Nephron (organoid): ENCODE measurements around the gene SLC25A22.

Source experiments
- H3K27ac Mint-ChIP-seq, 3 experiments: 2 replicates each; pipeline ENCODE4 v1.8.0; 2020; ENCODE audit warnings: mixed read lengths in 3 of 3, mild to moderate bottlenecking in 2 of 3, moderate library complexity in 1 of 3
- H3K27me3 Mint-ChIP-seq: 2 replicates; pipeline ENCODE4 v1.8.0; 2021; ENCODE audit warnings: low read depth, mild to moderate bottlenecking, moderate library complexity, mixed read lengths
- H3K36me3 Mint-ChIP-seq: 2 replicates; pipeline ENCODE4 v1.8.0; 2020; ENCODE audit warnings: low read depth, mixed read lengths
- H3K4me1 Mint-ChIP-seq: 2 replicates; pipeline ENCODE4 v1.8.0; 2020; ENCODE audit warnings: mixed read lengths
- H3K4me3 Mint-ChIP-seq, 3 experiments: 2 replicates each; pipeline ENCODE4 v1.8.0; 2020; ENCODE audit warnings: mild to moderate bottlenecking in 3 of 3, mixed read lengths in 3 of 3, moderate library complexity in 2 of 3
- H3K9me3 Mint-ChIP-seq: 2 replicates; pipeline ENCODE4 v1.8.0; 2020; ENCODE audit warnings: mixed read lengths
- CTCF ChIP-seq, 3 experiments: fragments of 200-600 bp; sonication (generic); IDR thresholded peaks; one replicate each; pipeline ENCODE4 v1.5.0; 2021; ENCODE audit warnings: antibody characterized with exemption in 3 of 3; ENCODE audit not compliant: unreplicated experiment in 3 of 3

SLC25A22 gene

DNA sequence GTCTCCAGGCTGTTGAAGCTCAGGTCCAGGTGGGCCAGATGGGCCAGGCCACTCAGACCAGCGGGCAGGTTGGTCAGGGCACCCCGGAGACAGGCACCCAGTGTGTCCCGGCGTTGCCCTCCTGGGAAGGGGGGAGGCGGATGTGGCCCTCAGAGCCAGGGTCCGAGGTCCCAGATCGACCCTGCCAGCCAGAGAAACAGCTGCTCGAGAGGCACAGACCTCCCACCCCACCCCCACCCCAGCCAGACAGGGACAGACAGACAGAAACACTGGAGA, 5.3 kb upstream of the SLC25A22 start:
- Mint-ChIP-seq H3K36me3 (no peaks in the 10 kb centered on the region), H3K4me1 (peaks cover 5% of the 10 kb centered on the region), H3K9me3 (no peaks in the 10 kb centered on the region), H3K4me3 (peak overlapping the region in 2 of 3 experiments; percentile 25 to 79), H3K27me3 (no peaks in the 10 kb centered on the region), H3K27ac (no peak overlapping the region)
- TF ChIP-seq CTCF (IDR thresholded peaks at IDR 0.05; ENCODE audit: unreplicated experiment in 3 of 3) = no peak

DNA sequence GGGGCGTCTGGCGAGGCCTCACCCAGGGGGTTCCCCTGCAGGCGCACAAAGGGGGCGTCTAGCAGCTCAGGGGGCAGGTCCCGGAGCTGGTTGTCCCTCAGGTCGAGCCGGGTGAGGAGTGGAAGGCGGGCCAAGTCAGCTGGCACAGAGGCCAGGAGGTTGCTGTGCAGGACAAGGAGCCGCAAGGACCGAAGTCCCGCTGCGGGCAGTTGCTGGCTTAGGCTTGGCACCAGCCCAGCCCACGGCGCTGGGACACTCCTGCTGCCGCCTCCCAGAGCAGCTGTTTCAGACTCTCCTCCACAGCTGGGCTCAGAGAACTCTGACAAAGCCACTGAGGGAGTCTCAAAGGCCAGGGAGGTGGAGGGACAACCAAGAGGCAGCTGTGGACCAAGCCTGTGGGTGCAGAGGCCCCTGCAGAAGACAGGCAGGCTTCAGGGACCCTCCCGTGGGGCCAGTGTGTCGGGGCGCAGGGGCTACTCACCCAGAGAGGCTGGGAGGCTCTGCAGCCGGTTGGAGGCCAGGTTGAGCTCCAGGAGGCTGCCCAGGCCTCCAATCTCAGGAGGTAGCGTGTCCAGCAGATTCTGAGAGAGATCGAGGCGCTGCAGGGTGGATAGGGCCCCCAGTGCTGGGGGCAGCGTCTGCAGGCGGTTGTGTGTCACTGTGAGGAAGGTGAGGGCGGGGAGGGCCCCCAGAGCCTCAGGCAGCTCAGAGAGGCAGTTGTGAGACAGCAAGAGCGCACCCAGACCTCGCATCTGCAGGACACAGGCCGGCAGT, 4.8 kb upstream of the SLC25A22 start:
- Mint-ChIP-seq H3K4me1 (peaks cover 3% of the 10 kb centered on the region), H3K4me3 (peak overlapping the region; percentile 25 to 79 (median 52)), H3K27ac (no peak overlapping the region), H3K36me3 (no peaks in the 10 kb centered on the region), H3K9me3 (no peaks in the 10 kb centered on the region), H3K27me3 (no peaks in the 10 kb centered on the region)
- no peak for TF ChIP-seq CTCF (IDR thresholded peaks at IDR 0.05; ENCODE audit: unreplicated experiment in 3 of 3)

DNA sequence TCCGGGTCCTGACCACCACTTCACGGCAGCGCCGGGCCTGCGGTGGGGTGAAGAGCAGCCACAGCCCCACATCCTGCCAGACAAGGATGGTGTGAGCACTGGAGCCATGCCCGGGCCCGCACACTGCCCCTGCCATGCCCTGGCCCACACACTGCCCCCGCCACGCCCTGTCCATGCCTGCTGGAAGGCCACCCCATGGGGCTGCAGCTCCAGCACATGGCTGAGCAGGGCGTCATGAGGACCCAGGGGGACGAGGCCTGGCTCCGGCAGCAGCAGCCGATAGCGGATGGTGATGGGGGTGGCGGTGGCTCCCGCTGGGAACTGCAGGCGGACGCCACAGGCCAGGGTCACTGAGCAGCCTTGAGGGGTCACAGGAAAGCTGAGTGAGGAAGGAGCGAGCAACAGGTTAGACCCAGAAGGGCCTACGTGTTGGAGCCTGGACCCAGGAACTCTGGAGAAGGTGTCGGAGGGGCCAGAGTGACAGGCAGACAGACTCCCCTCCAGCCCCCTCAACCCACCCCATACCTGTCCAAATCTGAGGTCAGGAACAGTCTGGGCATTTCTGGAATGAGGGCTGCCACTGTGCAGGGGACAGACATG, 4.0 kb upstream of the SLC25A22 start:
- peaks cover 4% of the 10 kb centered on the region for H3K4me1 Mint-ChIP-seq
- H3K27ac Mint-ChIP-seq = no peak overlapping the region
- H3K4me3 Mint-ChIP-seq = no peak overlapping the region
- H3K36me3 Mint-ChIP-seq = no peaks in the 10 kb centered on the region
- H3K9me3 Mint-ChIP-seq = no peaks in the 10 kb centered on the region
- no peak for TF ChIP-seq CTCF (IDR thresholded peaks at IDR 0.05; ENCODE audit: unreplicated experiment in 3 of 3)
- H3K27me3 Mint-ChIP-seq = no peaks in the 10 kb centered on the region

- Mint-ChIP-seq H3K36me3 (no peaks in the 10 kb centered on the region), H3K4me3 (no peak overlapping the region), H3K27ac (no peak overlapping the region), H3K4me1 (peaks cover 9% of the 10 kb centered on the region), H3K27me3 (no peaks in the 10 kb centered on the region), H3K9me3 (no peaks in the 10 kb centered on the region)
- no peak for TF ChIP-seq CTCF (IDR thresholded peaks at IDR 0.05; ENCODE audit: unreplicated experiment in 3 of 3)
These were observed 3.2 kb upstream of the SLC25A22 start for GRCh38 chr11:801097-801780.

DNA sequence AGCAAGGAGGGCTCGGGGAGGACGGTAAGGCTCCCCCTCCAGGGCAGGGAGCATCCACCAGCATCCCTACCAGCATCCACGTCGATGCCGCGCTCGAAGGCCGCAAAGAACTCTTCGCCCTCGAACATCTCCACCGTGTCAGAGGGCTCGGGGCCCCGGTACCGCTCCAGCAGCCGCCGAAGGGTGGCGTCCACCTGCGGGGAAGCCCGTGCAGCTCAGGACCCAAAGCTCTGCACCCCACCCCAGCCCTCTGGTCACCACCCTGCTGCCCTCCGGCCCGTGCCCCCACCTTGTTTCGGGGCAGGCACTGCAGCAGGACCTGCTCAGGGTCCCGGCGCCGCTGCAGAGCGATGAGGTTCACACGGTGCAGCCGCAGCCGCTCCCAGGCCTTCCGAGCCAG, 2.4 kb upstream of the SLC25A22 start:
- Mint-ChIP-seq H3K36me3 (no peaks in the 10 kb centered on the region), H3K9me3 (no peaks in the 10 kb centered on the region), H3K4me3 (peak overlapping the region in 2 of 3 experiments; percentile 34 to 36), H3K27me3 (no peaks in the 10 kb centered on the region), H3K27ac (no peak overlapping the region), H3K4me1 (peaks cover 14% of the 10 kb centered on the region)
- no peak for TF ChIP-seq CTCF (IDR thresholded peaks at IDR 0.05; ENCODE audit: unreplicated experiment in 3 of 3)
